Stimulated activated CD4-positive, alpha-beta T cell treated with anti-CD3 and anti-CD28 coated beads, Interleukin-2, amount 100 ng/mL, for 4 hours (primary cell): Measurements from ENCODE around the gene PNMA1.

Experiments
- DNase-seq: peaks from one replicate; pipeline ENCODE4 v3.0.0-alpha.2; 2020; ENCODE audit warnings: low read depth

Gene PNMA1

GRCh38 chr14:73736842-73737241 lies 22.7 kb upstream of the PNMA1 start:
- no peak for DNase-seq

GRCh38 chr14:73732006-73732405 lies 17.8 kb upstream of the PNMA1 start:
- DNase-seq, result no peak

- DNase-seq, result no peak
These were observed 16.9 kb upstream of the PNMA1 start for GRCh38 chr14:73731111-73731510.

- no peak for DNase-seq
These were observed 15.5 kb upstream of the PNMA1 start for GRCh38 chr14:73729556-73730265.

- DNase-seq, result peak; percentile 78
These were observed 14.6 kb upstream of the PNMA1 start for GRCh38 chr14:73728717-73729330.

GRCh38 chr14:73727166-73727565 lies 13.0 kb upstream of the PNMA1 start:
- no peak for DNase-seq

- no peak for DNase-seq
These were observed 12.1 kb upstream of the PNMA1 start for GRCh38 chr14:73726025-73726961.

GRCh38 chr14:73725116-73726024 lies 11.2 kb upstream of the PNMA1 start:
- no peak for DNase-seq

- no peak for DNase-seq
These were observed 10.5 kb upstream of the PNMA1 start for GRCh38 chr14:73724696-73725095.

- DNase-seq, result no peak
These were observed 9.8 kb upstream of the PNMA1 start for GRCh38 chr14:73723797-73724661.

- DNase-seq, result no peak
These were observed 9.2 kb upstream of the PNMA1 start for GRCh38 chr14:73723406-73723796.

- DNase-seq, result no peak
These were observed 8.4 kb upstream of the PNMA1 start for GRCh38 chr14:73722581-73722980.

GRCh38 chr14:73721101-73721821 lies 7.1 kb upstream of the PNMA1 start:
- DNase-seq, result no peak

- DNase-seq, result no peak
These were observed 6.5 kb upstream of the PNMA1 start for GRCh38 chr14:73720636-73721035.

- no peak for DNase-seq
These were observed 5.6 kb upstream of the PNMA1 start for GRCh38 chr14:73719791-73720190.

GRCh38 chr14:73719361-73719760 lies 5.2 kb upstream of the PNMA1 start:
- DNase-seq, result no peak

- no peak for DNase-seq
These were observed 4.5 kb upstream of the PNMA1 start for GRCh38 chr14:73718418-73719251.

GRCh38 chr14:73717711-73718417 lies 3.7 kb upstream of the PNMA1 start:
- no peak for DNase-seq

- no peak for DNase-seq
These were observed 3.1 kb upstream of the PNMA1 start for GRCh38 chr14:73717266-73717665.
